Daoy (cell line): ENCODE data around the gene ZNF620. TPM values are rescaled to one million over a fixed set of nuclear protein-coding genes. Genes with fewer than 3 reads are reported as not detected.

ENCODE experiments used
- total RNA-seq: library from RNA; depleted of rRNA; stranded (reverse); fragments of >200 nt; shearing (Covaris generic); gene quantifications from 2 replicates; pipeline ENCODE4 v1.2.3, GENCODE V29; 2014; rRNA removed

ZNF620 gene
- total RNA-seq, 1 experiment from 2014 or later = 2.8 TPM

Other genes starting within 250 kb of the ZNF620 start
- gene EIF1B, start 196.3 kb upstream of the ZNF620 start, total RNA-seq = 15.1 and 18.1 TPM in 2 replicates
- gene ENTPD3, start 118.9 kb upstream of the ZNF620 start, total RNA-seq = 4.2 TPM in 1 of 2 replicates, not detected in the other
- 374 and 444 TPM in 2 replicates for gene RPL14, start 48.7 kb upstream of the ZNF620 start, total RNA-seq
- gene ZNF619, start 28.9 kb upstream of the ZNF620 start, total RNA-seq = 1.1 and 1.7 TPM in 2 replicates
- 9.9 and 13.0 TPM in 2 replicates for gene ZNF621, start 18.9 kb downstream of the ZNF620 start, total RNA-seq